Tibial nerve (tissue), 4 donors: ENCODE results near the gene WDFY3.

ENCODE experiments used
- CTCF ChIP-seq, 5 experiments: fragments of 200-600 bp in 3 of 5; fragments of 450-650 bp in 2 of 5; sonication (generic) in 3 of 5; IDR thresholded peaks; one replicate each; pipeline ENCODE4 v1.5.1; 2016 to 2019; ENCODE audit warnings: antibody characterized with exemption in 5 of 5, mild to moderate bottlenecking in 3 of 5, moderate library complexity in 2 of 5
- EP300 ChIP-seq, 2 donors: sonication (generic); formaldehyde crosslinking; IDR thresholded peaks; one replicate each; pipeline ENCODE4 v1.6.1; 2017; ENCODE audit warnings: antibody characterized with exemption in 2 of 2, mild to moderate bottlenecking in 1 of 2
- POLR2A ChIP-seq, 2 donors: fragments of 450-650 bp; IDR thresholded peaks; one replicate each; pipeline ENCODE4 v1.6.1; 2017; ENCODE audit warnings: antibody characterized with exemption in 2 of 2, mild to moderate bottlenecking in 2 of 2, moderate library complexity in 2 of 2

- no peak for TF ChIP-seq CTCF (IDR thresholded peaks at IDR 0.05)
- no peak for TF ChIP-seq POLR2A (IDR thresholded peaks at IDR 0.05)
- TF ChIP-seq EP300 (IDR thresholded peaks at IDR 0.05): no peak
Observed at GRCh38 chr4:84944947-84945346, 21.5 kb downstream of the WDFY3 start.
